Heart left ventricle (tissue), 13 donors: ENCODE results near the gene SERPINA6.

Experiments used
- CTCF ChIP-seq, 12 donors: fragments of 200-600 bp; sonication (generic) in 4 of 12; IDR thresholded peaks; one replicate each; pipeline versions ENCODE4 v1.5.0 to v1.8.0; 2018 to 2022; ENCODE audit warnings: antibody characterized with exemption in 12 of 12, mild to moderate bottlenecking in 5 of 12
- POLR2A ChIP-seq, 2 donors: fragments of 450-650 bp; IDR thresholded peaks; one replicate each; pipeline ENCODE4 v1.6.1; 2017; ENCODE audit warnings: antibody characterized with exemption in 2 of 2, mild to moderate bottlenecking in 2 of 2, moderate library complexity in 2 of 2
- donor health status: ischemic (EF 13 %, LVEDD 7.1; RV severe dilation, severe dysfunction).
- donor health status: DM: no; HTN: yes; CAD: no.
- donor health status: DM: no; HTN: no; CAD: no.
- donor health status: ischemic (EF 25% LVEDD 6.9; RV normal size, moderate dysfunction).
- donor health status: ischemic (EF 25% LVEDD 5.7; RV mildly dilated, moderate dysfunction).
- donor health status: ischemic (EF 35%, LVEDD 5.7; RV mildly dilated, moderate dysfunction).
- donor health status: nonischemic (EF 11% LVEDD 7.7; RV severe dilation, severe dysfunction).
- donor health status: DM: yes; HTN: yes; CAD: no.
- donor health status: PGD.
- donor health status: ischemic (EF 29% LVEDD 5.4; RV normal size, mild dysfunction).
- donor health status: nonischemic (EF 23%, LVEDD 6.1; RV moderate dilation, normal function).

DNA sequence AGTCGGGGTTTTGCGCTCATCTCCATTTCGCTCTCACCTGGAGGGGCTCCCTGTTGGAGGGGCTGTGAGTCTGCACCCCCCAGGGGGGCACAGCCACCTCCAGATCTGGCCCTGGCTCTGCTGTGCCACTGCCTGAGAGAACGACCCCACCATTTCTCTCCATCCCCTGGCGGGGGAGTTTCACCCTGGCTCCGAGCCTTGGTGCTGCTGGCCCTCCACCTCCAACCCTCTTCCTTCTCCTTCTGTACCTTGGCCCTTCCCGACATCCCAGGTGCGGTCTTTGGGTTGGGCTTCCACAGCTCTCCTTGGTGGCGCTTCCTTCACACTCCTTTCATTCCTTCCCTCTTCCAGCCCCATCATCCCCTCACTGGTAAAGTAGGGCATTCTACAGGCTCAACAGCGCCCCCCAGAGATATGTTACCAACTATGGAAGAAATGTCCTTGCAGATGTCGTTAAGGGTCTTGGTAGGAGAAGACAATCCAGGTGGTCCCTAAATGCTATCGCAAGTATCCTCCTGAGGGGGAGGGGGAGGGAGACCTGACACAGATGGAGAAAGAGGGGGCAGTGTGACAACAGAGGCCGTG, 49.0 kb upstream of the SERPINA6 start:
- no peak for TF ChIP-seq POLR2A (IDR thresholded peaks at IDR 0.05)
- TF ChIP-seq CTCF (IDR thresholded peaks at IDR 0.05): no peak
